Right lobe of liver (tissue), 6 donors: Measurements from ENCODE around the gene GSG1L. TPM values are rescaled to one million over a fixed set of nuclear protein-coding genes. Genes with fewer than 3 reads are reported as not detected.

Source experiments
- ATAC-seq, 4 donors: fragments of 200-7000 bp; cut with Tn5 transposase; one replicate each; pipeline ENCODE4 v1.9.1; 2020; ENCODE audit warnings: mild to moderate bottlenecking in 4 of 4, moderate library complexity in 4 of 4
- DNase-seq, 3 donors: peaks; one replicate each; pipeline ENCODE4 v3.0.0-alpha.2; 2020
- H3K27ac ChIP-seq, 3 donors: fragments of 200-600 bp; one replicate each; pipeline ENCODE4 v1.8.0; 2022
- H3K27me3 ChIP-seq, 2 donors: fragments of 200-600 bp; one replicate each; pipeline ENCODE4 v1.8.0; 2022
- H3K36me3 ChIP-seq, 4 donors: fragments of 200-600 bp; sonication (generic) in 1 of 4; one replicate each; pipeline versions ENCODE4 v1.5.1 to v1.8.0; 2017 to 2022; ENCODE audit warnings: control low read depth in 1 of 4
- H3K4me1 ChIP-seq, 4 donors: fragments of 200-600 bp; sonication (generic) in 1 of 4; one replicate each; pipeline versions ENCODE4 v1.5.1 to v1.8.0; 2017 to 2022; ENCODE audit warnings: control low read depth in 1 of 4
- H3K4me3 ChIP-seq, 3 donors: fragments of 200-600 bp; one replicate each; pipeline ENCODE4 v1.8.0; 2022
- H3K9me3 ChIP-seq, 4 donors: fragments of 200-600 bp; sonication (generic) in 1 of 4; one replicate each; pipeline versions ENCODE4 v1.5.1 to v1.8.0; 2017 to 2022; ENCODE audit warnings: control low read depth in 1 of 4
- POLR2A ChIP-seq: fragments of 450-650 bp; IDR thresholded peaks from one replicate; pipeline ENCODE4 v1.6.1; 2017; ENCODE audit warnings: antibody characterized with exemption, mild to moderate bottlenecking
- WGBS: methylation state at CpG from one replicate; pipeline ENCODE4 v1.1.6; 2018; ENCODE audit warnings: low coverage, low lambda C conversion rate; ENCODE audit not compliant: insufficient coverage; ENCODE audit errors: missing lambda C conversion rate; 5-methylcytosine and 5-hydroxymethylcytosine counted together
- intact Hi-C, 2 donors: fragments of 100-400 bp; cut with DNase I; formaldehyde crosslinking; loops; one replicate each; pipeline versions ENCODE4 v1.11.2 to v1.14.1; 2022
- total RNA-seq, 6 experiments: library from RNA; depleted of rRNA in 2 of 6; stranded (reverse); fragments of >200 nt in 2 of 6; fragmentation: NEBNext Ultra II Directional in 3 of 6; extraction: Animal tissue kit (Norgen Biotek cat#: 25700) in 3 of 6; gene quantifications; one replicate each; pipeline versions ENCODE4 v1.1.0 to v1.2.4, GENCODE V29; 2016 to 2023
- TF ChIP-seq, protein P1 (sequence below), 4 donors: fragments of 200-600 bp in 3 of 4; fragments of 450-650 bp in 1 of 4; IDR thresholded peaks; one replicate each; pipeline versions ENCODE4 v1.5.1 to v1.8.0; 2016 to 2022; ENCODE audit warnings: antibody characterized with exemption in 4 of 4, mild to moderate bottlenecking in 2 of 4
- donor health status: DM: no; HTN: yes; CAD: no.
- donor health status: DM: no; HTN: no; CAD: no.
- donor health status: DM: no; HTN: no; CAD: no.
- donor health status: DM: no; HTN: yes; CAD: no.
- donor health status: DM: no; HTN: yes; CAD: no.

GSG1L gene
- total RNA-seq, 6 experiments from 2014 or later, result 0.33 TPM; not detected in 5

DNA sequence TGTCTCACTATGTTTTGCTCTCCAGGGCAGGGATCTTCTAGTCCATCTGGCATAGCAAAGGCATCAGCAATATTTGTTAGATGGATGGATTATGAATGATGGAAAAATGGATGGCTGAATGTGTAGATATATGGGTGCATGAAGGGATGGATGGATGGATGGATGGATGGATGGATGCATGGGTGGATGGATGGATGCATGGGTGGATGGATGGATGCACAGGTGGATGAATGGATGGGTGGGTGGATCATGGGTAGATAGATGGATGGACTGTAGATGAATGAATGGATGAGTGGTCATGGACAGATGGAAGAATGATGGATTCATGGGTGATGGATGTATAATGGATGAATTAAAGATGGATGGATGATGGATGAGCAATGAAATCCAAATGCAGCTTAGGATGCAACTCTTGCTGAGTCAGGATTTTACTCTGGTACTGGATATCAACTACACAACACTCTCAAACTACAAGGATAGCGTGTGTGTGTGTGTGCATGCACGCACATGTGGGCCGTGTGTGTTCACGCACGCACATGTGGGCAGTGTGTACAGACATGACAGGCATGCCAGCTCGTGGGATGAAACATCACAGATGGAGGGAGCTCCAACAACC, 34.0 kb downstream of the GSG1L start:
- Histone ChIP-seq H3K27ac (no peak overlapping the region), H3K36me3 (no peaks in the 10 kb centered on the region), H3K4me3 (no peak overlapping the region), H3K27me3 (no peaks in the 10 kb centered on the region), H3K4me1 (no peaks in the 10 kb centered on the region), H3K9me3 (no peaks in the 10 kb centered on the region)
- TF ChIP-seq, protein P1, sequence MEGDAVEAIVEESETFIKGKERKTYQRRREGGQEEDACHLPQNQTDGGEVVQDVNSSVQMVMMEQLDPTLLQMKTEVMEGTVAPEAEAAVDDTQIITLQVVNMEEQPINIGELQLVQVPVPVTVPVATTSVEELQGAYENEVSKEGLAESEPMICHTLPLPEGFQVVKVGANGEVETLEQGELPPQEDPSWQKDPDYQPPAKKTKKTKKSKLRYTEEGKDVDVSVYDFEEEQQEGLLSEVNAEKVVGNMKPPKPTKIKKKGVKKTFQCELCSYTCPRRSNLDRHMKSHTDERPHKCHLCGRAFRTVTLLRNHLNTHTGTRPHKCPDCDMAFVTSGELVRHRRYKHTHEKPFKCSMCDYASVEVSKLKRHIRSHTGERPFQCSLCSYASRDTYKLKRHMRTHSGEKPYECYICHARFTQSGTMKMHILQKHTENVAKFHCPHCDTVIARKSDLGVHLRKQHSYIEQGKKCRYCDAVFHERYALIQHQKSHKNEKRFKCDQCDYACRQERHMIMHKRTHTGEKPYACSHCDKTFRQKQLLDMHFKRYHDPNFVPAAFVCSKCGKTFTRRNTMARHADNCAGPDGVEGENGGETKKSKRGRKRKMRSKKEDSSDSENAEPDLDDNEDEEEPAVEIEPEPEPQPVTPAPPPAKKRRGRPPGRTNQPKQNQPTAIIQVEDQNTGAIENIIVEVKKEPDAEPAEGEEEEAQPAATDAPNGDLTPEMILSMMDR (IDR thresholded peaks at IDR 0.05), result no peak
- no peak for TF ChIP-seq POLR2A
- no peak for ATAC-seq
- intact Hi-C loops, result no loop called here
- WGBS, result 62% methylated on average over 6 of the region's 6 CpGs
- DNase-seq, result no peak

DNA sequence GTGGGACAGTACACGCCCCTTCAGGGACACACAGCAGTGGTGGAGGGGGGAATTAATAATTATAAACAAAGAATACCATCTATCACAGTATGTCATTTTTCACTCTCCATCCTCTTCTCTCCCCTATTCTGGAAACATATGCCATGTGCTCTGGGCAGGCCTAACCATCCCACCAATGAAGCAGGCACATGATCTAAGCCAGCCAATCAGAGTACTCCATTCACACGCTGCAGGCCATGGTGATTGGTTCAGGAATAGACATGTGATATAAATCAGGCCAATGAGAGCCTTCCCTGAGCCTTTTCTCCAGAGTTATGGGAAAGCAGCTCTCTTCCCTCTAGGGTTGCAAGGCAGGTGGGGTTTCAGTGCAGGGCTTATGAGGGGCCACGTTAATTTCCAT, 36.5 kb downstream of the GSG1L start:
- H3K36me3 ChIP-seq, result no peaks in the 10 kb centered on the region
- DNase-seq, result no peak
- WGBS, result 80% methylated on average over 3 of the region's 3 CpGs
- no peaks in the 10 kb centered on the region for H3K27me3 ChIP-seq
- H3K4me1 ChIP-seq, result no peaks in the 10 kb centered on the region
- TF ChIP-seq, protein P1 (IDR thresholded peaks at IDR 0.05), result no peak
- no peak for TF ChIP-seq POLR2A
- intact Hi-C loops, result no loop called here
- no peak overlapping the region for H3K4me3 ChIP-seq
- no peak overlapping the region for H3K27ac ChIP-seq
- ATAC-seq, result no peak
- no peaks in the 10 kb centered on the region for H3K9me3 ChIP-seq

DNA sequence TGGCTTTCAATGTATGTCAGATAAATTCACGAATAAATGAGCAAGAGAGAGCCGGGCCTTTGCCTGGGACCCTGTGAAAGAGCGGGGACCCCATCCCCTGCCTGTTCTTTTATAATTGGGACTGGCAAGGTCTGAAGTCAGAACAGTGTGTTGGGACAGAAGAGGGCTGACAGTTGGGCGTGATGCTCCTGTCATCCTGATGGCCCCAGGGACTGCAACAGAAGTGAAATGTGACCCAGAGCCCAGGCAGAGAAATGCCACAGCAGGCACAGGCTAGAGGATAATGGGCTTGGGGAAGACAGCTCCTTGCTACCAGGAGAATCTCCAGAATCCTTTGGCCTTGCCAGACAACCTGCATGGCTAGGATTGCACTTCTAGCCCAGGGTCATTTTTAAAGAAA, 37.9 kb downstream of the GSG1L start:
- no peak for ATAC-seq
- intact Hi-C loops, result no loop called here
- H3K9me3 ChIP-seq, result no peaks in the 10 kb centered on the region

DNA sequence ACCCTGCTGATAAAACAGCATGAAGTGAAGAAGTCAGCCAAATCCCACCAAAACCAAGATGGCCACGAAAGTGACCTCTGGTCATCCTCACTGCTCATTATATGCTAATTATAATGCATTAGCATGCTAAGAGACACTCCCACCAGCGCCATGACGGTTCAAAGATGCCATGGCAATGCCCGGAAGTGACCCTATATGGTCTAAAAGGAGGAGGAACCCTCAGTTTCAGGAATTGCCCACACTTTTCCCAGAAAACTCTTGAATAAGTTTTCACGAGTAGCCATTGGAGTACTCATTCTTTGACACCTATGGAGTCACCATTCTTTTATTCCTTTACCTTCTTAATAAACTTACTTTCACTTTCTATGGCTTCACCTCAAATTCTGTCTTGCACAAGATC, 44.3 kb downstream of the GSG1L start:
- no peak for ATAC-seq
- intact Hi-C loops, result no loop called here
- Histone ChIP-seq H3K4me1 (no peaks in the 10 kb centered on the region), H3K27me3 (no peaks in the 10 kb centered on the region), H3K9me3 (no peaks in the 10 kb centered on the region), H3K27ac (no peak overlapping the region), H3K36me3 (no peaks in the 10 kb centered on the region), H3K4me3 (no peak overlapping the region)
- 46% methylated on average over 5 of the region's 5 CpGs for WGBS
- no peak for DNase-seq
- TF ChIP-seq, protein P1 (IDR thresholded peaks at IDR 0.05), result no peak
- no peak for TF ChIP-seq POLR2A

More for the DNA sequence above, 37.9 kb downstream of the GSG1L start:
- no peak overlapping the region for H3K27ac ChIP-seq
- no peak overlapping the region for H3K4me3 ChIP-seq
- DNase-seq, result no peak
- H3K27me3 ChIP-seq, result no peaks in the 10 kb centered on the region
- no peaks in the 10 kb centered on the region for H3K4me1 ChIP-seq
- TF ChIP-seq POLR2A, result no peak
- TF ChIP-seq, protein P1 (IDR thresholded peaks at IDR 0.05), result no peak
- no peaks in the 10 kb centered on the region for H3K36me3 ChIP-seq
- WGBS, result 66% methylated on average over 4 of the region's 4 CpGs

DNA sequence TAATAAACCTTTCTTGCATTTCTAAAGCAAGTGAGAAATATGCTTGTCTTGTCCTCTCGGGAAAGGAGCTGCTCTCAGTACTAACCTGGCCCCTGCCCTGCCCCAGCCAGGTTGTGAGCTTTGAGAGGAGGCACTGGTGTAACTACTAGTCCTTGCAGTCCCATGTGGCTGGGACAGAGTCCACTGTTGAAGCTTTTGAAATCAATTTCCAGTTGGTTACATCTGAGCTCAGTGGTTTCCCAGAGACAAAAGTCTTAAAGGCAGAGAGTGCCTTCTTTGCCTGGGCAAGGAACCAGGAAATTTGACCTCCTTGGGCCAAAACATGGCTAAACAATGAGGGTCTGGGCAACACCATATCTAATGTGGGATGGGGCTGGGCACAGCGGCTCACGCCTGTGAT, 48.7 kb downstream of the GSG1L start:
- Histone ChIP-seq H3K27me3 (no peaks in the 10 kb centered on the region), H3K9me3 (no peaks in the 10 kb centered on the region), H3K4me1 (no peaks in the 10 kb centered on the region), H3K4me3 (no peak overlapping the region), H3K27ac (no peak overlapping the region), H3K36me3 (no peaks in the 10 kb centered on the region)
- WGBS, result 65% methylated on average over 3 of the region's 3 CpGs
- intact Hi-C loops, result no loop called here
- no peak for TF ChIP-seq POLR2A
- TF ChIP-seq, protein P1 (IDR thresholded peaks at IDR 0.05), result no peak
- no peak for DNase-seq
- ATAC-seq, result no peak
